ENCODE measurements around the gene HOMER3.

The HOMER3 gene

DNA sequence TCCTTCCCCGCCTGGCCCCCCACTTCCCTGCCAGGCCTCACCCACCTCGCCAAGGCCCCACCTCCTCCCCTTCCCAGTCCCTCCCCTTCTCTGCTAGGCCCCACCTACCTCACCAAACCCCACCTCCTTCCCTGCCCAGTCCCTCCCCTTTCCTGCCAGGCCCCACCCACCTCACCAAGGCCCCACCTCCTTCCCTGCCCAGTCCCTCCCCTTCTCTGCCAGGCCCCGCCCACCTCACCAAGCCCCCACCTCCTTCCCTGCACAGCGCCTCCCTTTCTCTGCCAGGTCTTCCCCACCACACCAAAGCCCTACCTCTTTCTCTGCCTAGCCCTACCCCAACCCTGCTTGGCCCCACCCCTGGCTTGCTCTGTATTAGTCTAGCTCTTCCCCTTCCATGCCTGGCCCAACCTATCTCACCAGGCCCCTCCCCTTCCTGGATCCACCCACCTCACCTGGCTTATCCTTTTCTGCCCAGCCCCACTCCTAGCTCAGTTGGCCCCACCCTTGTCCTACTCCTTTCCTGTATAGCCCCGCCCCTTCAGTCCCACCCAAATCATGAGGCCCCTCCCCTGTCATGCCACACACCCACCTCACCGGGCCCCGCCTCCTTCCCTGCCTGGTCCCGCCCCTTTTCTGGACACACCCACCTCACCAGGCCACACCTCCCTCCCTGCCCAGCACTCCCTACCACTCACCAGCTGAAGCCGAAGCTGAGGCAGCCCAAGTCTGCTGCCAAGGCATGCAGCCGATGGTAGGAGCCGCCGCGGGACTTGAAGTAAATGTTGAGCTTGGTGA, 61.2 kb downstream of the HOMER3 start:
- DNase-seq (ENCODE audit: low read depth in 4 of 4, low spot score in 1 of 4) = no peak
